Activated CD8-positive, alpha-beta memory T cell treated with anti-CD3 and anti-CD28 coated beads, Interleukin-2, amount 50 U/mL, for 4 hours (primary cell): ENCODE data around the gene HYAL3.
"Not testable (repeated sequence)": the region's sequence is repeated elsewhere in the genome, so short reads cannot be mapped to it uniquely, and the experiment has no call there.

ENCODE experiments used
- DNase-seq: peaks from one replicate; pipeline ENCODE4 v3.0.0-alpha.2; 2020

HYAL3 gene

DNA sequence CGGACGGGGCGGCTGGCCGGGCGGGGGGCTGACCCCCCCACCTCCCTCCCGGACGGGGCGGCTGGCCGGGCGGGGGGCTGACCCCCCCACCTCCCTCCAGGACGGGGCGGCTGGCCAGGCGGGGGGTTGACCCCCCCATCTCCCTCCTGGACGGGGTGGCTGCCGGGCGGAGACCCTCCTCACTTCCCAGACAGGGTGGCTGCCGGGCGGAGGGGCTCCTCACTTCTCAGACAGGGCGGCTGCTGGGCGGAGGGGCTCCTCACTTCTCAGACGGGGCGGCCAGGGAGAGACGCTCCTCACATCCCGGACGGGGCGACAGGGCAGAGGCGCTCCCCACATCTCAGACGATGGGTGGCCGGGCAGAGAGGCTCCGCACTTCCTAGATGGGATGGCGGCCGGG, 12.8 kb upstream of the HYAL3 start:
- DNase-seq: not testable (repeated sequence)

DNA sequence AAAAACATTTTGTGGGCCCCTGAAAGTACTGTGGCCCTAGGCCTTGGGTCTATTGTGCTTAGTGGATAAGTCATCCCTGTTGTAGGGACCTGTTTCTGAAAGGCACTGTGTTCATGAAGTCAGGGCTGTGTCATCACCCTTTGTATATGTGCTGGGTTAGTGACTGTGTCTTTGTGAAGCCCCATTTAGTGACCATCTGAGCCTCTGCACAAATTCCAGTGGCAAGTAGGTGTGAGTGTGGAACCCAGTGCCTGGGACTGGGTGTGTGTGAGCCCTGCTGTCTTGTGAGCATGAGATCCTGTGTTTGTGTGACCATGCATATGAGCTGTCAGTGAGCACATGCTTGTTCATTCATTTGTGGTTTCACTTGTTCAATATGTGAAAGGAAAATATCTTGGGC, 5.4 kb upstream of the HYAL3 start:
- no peak for DNase-seq

DNA sequence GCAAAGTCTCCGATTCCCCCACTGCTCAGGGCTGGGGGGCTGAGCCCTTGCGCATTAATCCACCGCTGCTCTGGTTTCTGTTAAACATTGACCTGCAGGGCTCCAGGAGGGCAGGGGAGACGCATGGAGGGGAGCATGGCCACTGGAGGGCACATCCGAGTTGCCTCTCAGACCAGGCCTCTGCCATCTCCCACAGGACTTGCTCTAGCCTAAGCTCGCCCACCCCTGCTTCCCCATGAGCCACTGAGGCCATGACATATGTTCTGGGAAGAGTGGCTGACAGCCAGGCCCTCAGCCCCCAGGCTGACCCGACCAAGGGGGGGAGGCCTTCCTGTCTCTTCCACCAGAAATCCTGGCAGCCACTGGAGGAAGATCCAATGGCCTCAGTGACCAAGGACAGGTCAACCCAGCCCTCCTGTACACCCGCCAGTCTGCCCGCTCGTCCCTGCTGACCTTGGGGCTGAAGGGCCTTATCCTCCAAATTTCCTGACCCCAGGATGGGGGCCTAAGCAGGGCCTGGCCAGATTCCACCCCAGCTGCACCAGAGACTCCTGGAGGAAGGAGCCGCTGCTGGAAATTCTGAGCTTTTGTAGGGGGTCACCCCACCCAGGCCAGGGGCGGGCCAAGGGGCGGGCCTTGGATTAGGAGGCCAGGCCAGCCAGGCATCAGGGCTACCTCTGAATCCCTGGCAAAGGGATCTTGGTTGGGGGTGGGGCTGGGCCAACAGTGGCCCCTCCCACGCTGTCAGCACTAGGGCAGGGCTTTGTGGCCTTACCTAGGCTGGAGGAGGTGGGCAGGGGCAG, 4.0 kb upstream of the HYAL3 start, which contains the start of gene HYAL1:
HYAL1 (minus strand) TSS at position 562 of the 803 bp plus-strand sequence. CDS start 618 bp downstream, outside the sequence.
- no peak for DNase-seq

DNA sequence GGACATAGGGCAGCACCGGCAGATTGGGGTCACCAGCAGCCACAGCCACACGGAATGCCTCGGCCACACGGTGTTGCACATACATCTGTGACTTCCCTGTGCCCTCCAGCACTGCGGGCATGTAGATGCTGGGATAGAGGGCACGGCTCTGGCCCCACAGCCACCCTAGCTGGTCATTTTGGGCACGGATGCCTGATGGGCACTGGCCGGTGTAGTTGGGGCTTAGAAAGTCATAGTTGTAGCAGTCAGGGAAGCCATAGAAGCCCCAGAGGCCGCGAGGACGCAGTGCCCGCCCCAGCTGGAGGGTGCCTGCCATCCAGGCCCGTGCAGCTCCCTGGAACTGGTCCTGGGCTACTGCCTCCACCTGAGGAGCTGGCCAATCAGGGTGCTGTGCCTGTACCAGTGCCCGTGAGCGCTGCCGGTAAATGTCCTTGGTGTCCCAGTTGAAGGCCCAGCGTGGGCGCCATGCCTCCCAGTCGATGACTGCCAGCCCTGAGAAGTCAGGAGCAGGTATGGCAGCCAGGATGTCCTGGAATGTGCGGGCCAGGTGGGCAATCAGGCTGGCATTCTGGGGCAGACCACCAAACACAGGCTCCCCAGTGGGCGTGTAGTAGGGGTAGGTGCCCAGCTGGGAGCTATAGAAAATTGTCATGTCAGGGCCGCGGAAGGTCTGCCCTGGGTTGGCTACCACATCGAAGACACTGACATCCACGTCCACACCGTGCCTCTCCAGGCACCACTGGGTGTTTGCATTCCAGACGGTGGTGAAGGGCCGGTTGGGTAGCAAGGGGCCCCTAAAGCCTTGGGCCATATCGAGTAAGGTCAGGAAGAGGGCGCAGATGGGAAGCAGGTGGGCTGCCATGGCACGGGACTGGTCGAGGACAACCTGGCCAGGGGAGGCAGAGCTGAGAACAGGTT, 3.1 kb upstream of the HYAL3 start:
- no peak for DNase-seq

DNA sequence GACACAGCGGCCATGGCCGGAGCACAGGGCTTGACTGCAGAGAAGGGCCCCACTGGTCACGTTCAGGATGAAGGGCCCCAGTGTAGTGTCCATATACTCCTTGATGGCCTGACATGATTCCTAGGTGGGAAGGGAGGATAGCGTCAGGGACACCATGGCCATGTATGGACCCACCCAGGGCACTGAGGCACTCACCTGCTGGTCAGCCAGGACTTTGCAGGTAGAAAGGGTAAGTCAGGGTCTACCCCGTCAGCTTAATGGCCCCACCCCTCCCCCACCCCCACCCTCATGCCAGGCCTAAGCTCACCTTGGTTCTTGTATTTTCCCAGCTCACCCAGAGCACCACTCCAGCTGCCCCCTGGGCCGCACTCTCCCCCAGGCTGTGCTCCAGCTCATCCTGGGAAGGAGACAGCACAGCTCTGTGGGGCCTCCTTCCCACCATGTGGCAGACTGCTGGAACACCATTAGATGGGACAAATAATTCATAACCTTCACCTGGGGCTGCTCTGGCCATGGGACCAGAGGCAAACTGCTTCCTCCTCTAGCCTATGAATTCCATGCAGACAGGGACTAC, 1.6 kb upstream of the HYAL3 start:
- no peak for DNase-seq

DNA sequence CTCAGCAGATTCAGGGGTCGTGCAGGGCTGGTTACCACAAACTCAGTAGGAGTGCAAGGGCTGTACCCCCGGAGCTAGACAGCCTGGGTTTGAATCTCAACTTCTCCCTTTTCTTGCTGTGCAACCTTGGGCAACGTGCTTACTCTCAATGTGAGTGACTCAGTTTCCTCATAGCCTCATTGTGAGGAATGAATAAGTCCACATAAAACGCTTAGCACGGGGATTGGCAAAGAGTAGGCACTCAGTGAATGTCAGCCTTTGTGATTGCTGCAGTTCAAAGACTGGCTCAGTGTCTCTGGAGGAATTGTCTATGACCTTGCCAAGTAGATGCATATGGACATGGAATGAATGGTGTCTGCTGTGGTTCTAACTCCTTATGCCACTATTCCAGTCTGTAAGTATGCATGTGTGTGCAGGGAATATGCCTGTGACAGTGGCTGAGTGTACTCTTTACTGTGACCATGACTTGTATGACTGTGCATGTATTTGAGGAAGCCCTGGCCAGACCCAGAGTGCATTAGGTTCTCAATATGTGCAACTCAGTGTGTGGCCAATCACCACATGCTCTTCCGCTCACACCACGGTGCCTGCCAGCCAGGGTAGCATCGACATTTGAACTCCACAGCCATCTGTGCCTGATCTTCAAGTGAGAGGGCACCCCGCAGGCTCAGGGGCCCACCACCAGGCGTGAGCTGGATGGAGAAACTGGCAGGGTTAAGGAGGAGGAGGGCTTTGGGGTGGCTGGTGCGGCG, 900 bp upstream of the HYAL3 start:
- no peak for DNase-seq

DNA sequence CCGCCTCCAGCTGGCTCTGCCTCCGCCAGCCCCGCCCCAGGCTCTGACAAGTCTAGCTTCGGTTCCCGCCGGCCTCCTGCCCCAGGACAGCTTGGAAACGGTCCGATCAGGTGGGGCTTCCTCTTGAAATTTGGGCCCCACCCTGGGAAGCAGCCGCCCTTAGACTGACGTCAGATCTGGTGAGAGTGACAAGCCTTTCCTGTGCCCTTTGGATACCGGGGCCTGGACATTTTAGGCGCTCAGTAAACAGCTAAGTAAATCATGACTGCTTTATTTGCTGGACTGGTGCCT, 378 bp upstream of the HYAL3 start:
- DNase-seq: no peak

DNA sequence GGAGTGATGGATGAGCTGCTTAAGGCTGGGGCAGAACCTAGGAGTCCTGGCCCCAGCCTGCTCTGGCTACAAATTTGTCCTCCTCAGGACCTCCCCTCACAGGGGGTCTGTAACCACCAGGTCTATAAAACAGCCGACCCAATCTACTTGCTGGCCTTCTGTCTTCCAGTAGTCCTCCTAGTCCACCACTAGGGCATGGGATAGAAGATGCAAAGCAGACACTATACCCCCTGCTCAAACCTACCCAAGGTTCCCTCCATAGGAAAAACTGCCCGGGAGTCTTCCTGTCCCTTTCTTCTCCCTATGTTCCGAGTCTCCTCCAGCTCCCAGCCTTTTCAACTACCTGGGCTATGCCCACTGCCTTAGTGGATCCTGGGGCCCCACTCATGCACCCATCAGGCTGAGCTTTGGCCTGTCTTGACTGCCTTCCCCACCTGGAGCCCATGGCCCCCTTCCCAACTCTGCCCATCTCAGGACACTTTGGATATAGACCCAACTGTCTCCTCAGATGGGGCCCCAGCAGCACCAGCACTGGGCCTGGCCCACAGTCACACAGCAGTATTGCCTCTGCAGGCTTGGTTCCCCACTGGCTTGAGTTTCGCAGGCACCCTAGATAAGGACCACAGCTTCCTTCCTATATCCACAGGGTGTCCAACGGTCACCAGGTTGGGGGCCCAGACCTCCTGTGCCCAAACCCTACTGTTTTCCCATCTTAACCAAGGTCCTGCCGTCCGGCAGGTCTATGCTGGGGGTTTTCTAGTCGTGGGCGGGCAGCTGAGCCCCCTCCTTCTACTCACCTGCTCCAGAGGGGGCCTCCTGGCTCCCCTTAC, 1.1 kb downstream of the HYAL3 start:
- no peak for DNase-seq

DNA sequence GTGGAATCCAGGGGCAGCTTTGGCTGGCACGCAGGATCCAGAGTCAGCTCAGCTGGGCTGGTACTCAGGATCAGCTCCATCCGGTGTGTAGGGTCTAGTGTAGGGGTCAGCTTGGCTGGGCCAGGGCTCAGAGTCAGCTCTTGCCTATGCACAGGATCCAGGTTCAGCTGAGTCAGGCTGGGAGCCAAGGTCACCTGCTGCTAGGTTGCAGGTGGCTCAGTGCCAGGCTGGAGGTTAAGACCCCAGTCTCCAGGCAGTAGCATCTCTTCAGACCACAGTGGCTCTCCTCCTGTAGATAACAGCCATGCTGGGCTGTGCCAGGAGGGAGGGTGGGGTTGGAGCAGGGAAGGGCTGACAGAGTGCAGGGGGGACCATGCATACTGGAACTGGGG, 1.8 kb downstream of the HYAL3 start:
- no peak for DNase-seq

DNA sequence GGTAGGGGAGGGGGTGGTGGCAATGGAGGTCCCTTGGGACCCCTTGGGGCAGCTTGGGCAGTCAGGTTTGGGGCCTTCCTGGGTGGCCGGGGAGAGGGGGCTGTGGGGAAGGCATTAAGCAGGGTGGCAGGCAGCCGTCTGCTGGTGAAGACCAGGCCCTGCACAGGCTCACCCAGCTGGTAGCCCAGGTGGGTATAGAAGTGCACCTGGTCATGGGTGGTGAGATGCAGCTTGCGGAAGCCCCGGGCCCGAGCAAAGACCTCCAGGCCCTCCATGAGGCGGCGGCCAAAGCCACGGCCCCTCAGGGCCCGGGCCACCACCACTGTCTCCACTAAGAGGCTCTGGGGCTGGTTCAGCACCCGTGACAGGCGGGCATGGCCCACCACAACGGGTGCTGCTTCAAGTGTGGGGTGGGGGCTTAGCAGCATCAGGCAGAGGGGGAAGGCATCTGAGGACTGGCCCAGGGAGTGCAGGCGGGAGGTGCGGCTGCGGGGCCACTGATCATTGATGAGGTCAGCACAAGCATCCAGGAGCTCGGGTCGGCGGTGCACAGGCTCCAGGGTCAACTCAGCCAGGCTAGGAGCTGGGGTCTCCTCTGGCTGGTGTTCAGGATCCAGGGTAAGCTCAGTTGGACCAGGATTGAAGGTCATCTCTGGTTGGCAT, 2.4 kb downstream of the HYAL3 start:
- DNase-seq: no peak

DNA sequence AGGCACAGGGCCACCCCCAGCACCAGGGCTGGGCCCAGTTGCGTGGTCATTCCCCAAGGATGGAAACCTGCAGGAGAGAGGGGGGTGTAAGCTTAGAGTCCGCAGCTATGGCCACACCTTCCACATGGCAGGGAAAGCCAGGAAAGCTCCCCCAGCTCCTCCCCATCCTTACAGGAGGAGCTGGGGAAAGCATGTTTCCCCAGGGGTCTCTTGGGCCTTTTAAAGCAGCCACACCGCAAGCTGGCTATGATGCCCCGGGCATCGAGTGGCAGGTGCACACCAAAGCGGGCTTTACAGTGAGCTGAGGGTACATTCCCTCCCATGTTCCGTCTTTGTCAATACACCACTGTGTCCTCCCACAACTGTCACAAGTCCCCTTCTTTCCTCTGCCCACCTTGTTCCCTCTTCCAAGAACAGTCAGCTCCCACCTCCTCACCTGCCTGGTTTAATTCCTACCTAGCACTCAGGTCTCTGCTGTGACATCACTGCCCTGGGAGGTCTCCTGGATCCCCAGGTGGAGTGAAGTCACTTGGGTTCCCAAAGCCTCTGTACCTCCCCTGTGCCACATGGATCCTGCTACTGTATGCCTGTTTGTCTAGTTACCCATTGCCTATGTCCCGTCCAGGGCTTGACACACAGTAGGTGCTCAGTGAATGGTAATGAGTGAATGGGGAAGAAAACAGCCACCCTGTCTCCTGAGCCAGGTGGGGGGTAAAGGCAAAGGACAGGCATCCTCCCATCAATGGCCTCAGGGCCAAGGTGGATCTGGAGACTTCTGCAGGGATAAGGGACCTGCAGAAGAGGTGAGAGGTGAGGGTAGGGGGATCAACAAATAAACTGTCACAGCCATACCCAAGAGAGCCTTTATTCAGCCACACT, 3.4 kb downstream of the HYAL3 start:
- DNase-seq: no peak

DNA sequence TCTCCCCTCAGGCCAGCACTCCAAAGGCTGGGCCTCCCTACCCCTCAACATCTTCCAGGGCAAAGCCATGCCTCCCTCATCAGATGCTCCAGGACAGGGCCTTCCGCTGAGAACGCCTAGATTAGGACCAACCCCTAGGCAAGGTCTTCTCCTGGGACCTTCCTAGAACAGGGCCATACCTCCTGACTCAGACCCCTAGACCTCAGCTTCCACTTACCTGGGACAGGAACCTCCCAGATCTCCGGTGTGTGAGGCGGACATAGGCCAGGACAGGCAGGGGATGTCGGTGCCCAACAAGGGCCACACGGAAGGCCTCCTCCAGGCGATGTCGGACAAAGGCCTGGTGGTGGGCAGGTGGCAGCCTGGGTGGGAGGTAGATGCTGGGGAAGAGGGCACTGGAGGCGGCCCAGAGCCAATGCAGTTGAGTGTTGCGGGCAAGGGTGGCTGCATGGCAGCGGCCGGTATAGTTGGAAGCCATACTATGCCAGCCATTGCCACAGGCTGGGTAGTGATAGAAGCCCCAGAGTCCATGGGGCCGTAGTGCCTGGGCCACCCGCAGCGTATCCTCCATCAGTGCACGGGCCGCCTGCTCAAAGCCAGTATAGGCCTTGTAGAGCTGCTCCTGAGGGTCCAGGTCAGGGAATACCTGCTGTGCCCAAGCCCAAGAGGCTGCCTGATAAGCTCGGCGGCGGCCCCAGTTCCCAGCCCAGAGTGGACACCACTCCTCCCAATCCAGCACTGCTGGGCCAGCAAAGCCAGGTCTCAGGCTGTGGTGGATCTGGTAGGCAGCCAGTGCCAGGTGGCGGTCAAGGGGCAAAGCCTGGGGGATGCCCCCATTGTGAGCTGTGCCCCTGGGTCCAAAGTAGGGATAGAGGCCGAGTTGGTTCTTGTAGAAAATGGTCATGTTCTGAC, 4.5 kb downstream of the HYAL3 start:
- DNase-seq: no peak

DNA sequence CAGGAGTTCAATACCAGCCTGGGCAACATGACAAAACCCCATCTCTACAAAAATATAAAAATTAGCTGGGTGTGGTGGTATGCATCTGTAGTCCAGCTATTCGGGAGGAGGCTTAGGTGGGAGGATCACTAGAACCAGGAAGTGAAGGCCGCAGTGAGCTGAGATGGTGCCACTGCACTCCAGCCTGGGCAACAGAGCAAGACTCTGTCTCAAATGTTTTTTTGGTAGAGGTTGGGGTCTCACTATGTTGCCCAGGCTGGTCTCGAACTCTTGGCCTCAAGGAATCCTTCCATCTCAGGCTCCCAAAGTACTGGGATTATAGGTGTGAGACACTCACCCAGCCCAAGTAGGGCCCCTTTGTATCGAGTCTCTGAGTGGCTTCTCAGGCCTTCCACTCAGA, 5.1 kb downstream of the HYAL3 start:
- no peak for DNase-seq

DNA sequence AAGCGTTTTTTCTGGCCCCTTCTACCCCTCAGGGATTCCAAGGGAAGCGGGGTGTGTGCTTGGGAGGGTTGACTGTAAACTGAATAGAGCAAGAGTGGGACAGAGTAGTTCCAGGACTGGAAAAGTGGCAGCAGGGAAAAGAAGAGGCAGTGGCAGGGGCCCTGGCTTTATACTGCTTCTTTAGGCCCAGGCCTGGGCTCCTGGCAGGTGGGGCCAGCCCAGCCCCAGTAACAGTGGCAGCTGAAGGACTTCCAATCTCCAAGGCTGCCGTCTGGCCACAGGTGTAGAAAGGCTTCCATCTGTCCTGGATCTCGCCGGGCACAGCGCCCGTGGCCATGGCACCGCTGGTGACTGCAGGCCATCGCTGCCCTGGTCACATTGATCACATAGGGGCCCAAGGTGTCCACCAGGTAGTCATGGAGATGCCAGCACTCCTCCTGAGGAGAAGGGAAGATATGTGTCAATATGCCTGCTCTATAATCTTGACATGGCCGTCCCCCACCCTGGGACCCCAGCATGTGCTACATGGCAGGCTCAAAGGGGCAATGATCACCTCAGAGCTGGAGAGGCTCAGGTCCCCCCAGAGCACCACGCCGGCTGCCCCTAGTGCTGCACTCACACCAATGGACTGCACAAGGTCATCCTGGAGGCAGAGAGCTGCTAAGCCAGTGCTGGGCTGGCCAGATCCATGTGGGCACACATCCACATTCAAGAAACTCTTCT, 6.0 kb downstream of the HYAL3 start:
- no peak for DNase-seq

DNA sequence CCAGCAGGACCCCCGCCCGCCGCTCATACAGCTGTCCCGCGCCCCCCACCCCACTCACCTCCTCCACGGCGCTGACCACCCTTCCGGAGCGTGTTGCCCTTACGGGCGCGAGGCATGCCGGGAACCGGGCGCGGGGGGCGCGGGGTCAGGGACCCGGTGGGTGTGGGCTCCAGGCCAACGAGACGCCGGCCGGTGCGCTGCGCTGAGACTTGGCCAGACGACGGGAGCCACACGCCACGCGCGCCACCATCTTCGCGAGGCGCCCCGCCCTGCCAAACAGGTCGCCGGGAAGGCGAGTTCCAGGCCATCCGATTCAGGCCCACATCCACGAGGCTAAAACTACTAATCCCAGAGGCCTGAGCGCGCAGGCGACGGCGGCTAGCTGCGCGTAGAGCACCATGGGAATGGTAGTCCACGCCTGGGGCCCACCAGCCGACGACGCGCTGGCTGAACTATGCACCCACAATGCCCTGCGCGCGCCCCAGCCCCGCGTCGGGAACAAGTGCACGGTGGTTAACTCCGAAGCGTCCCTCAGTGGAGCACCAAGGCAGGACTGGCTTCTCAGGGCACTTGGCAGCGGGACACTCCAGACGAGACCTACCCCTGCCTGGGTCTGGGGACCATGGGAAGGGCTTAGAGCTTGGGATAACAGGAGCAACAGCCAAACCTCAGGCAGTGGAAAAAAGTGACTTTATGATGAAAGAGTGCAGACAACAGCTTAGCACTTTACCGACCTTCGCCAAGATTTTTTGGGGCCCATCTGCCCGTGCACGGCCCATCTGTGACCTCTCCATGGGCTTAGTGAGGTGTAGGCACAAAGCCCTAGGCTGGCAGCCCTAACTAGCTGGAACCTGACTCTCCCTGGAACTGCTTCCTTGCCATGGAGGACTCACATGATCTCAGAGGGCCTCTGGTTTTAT, 6.8 kb downstream of the HYAL3 start, which contains the start of gene IFRD2:
IFRD2 (minus strand) TSS at position 271 of the 920 bp plus-strand sequence; CDS start at position 116, 155 bp downstream.
- peak; percentile 95 for DNase-seq

DNA sequence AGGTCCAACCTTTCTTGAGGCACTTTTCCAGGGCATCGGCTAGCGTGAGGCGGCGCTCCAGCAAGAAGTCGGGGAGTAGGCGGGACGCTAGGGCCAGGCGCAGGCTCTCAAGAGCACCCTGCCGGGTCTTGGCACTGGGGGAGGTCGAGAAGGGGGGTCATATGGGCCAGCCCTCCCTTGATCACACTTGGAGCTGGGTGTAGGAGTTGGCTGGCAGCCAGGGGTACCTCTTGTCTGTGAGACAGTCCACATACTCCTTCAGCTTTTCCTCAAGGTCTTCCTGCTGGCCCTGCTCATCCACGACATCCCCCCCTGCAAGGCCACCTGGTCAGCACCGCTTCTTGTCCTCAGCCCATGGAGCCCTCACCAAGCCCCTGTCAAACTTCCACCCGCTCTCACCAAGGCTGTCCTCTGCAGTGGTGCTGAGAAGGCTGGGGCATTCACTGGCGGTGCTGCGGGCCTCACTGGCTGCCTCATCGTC, 9.0 kb downstream of the HYAL3 start:
- no peak for DNase-seq

DNA sequence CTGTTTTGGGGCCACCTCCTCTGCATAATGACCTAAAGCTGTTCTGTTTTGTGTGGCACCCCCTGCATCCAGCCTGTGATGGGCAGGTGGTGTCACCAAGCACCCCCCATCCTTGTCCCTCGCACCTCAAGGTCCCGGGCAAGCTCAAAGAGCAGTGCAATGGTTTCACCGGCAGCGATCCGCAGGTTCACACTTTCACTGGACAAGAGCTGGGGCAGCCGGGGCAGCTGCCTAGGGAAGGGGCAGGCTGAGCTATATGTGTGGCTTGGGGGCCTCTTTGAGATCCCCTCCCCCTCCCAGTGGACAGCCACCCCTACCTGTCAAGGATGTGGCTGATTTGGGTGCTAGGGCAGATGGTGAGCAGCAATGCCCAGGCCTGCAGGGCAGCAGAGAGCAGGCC, 10.1 kb downstream of the HYAL3 start:
- no peak for DNase-seq
